Activated naive CD8-positive, alpha-beta T cell treated with anti-CD3 and anti-CD28 coated beads, Interleukin-2, amount 50 U/mL, for 16 hours (primary cell): ENCODE results near the gene METTL18.

ENCODE experiments used
- DNase-seq: peaks from one replicate; pipeline ENCODE4 v3.0.0-alpha.2; 2020; ENCODE audit warnings: low read depth, low spot score

METTL18 gene

GRCh38 chr1:169785267-169785666 is 9.4 kb downstream of the METTL18 start:
- no peak for DNase-seq

- no peak for DNase-seq
These were observed 10.6 kb downstream of the METTL18 start for GRCh38 chr1:169784102-169784501.

- DNase-seq: no peak
These were observed 12.1 kb downstream of the METTL18 start for GRCh38 chr1:169782596-169782995.

- DNase-seq: no peak
These were observed 14.7 kb downstream of the METTL18 start for GRCh38 chr1:169779970-169780369.

GRCh38 chr1:169779150-169779549 is 15.6 kb downstream of the METTL18 start:
- no peak for DNase-seq

- no peak for DNase-seq
These were observed 18.3 kb downstream of the METTL18 start for GRCh38 chr1:169776440-169776839.

GRCh38 chr1:169768161-169768560 is 26.5 kb downstream of the METTL18 start:
- no peak for DNase-seq

- no peak for DNase-seq
These were observed 29.0 kb downstream of the METTL18 start for GRCh38 chr1:169765580-169766331.

- DNase-seq: no peak
These were observed 29.8 kb downstream of the METTL18 start for GRCh38 chr1:169764919-169765318.

GRCh38 chr1:169762699-169763098 is 32.0 kb downstream of the METTL18 start:
- DNase-seq: no peak

- no peak for DNase-seq
These were observed 35.7 kb downstream of the METTL18 start for GRCh38 chr1:169759038-169759437.

GRCh38 chr1:169753549-169753948 is 41.2 kb downstream of the METTL18 start:
- no peak for DNase-seq

- no peak for DNase-seq
These were observed 44.7 kb downstream of the METTL18 start for GRCh38 chr1:169750041-169750440.

GRCh38 chr1:169746550-169746949 is 48.2 kb downstream of the METTL18 start:
- no peak for DNase-seq

- DNase-seq: no peak
These were observed 49.5 kb downstream of the METTL18 start for GRCh38 chr1:169745015-169745861.
